Activated T-helper 1 cell treated with Interleukin-2 at 50 U/mL for 16 hours (primary cell): Measurements from ENCODE around the gene RASA1.

Experiments used
- DNase-seq: peaks from one replicate; pipeline ENCODE4 v3.0.0-alpha.2; 2020; ENCODE audit warnings: low read depth

Gene RASA1

GRCh38 chr5:87361031-87361445, 93.4 kb downstream of the RASA1 start:
- no peak for DNase-seq

- no peak for DNase-seq
Measured at GRCh38 chr5:87361536-87362213, 94.0 kb downstream of the RASA1 start.

GRCh38 chr5:87367243-87367642, 99.6 kb downstream of the RASA1 start:
- no peak for DNase-seq

GRCh38 chr5:87368601-87369000, 100.9 kb downstream of the RASA1 start:
- DNase-seq, result no peak

- no peak for DNase-seq
Measured at GRCh38 chr5:87369431-87369830, 101.7 kb downstream of the RASA1 start.

- DNase-seq, result no peak
Measured at GRCh38 chr5:87372705-87373104, 105.0 kb downstream of the RASA1 start.

GRCh38 chr5:87382224-87382623, 114.5 kb downstream of the RASA1 start:
- DNase-seq, result no peak

GRCh38 chr5:87383216-87383615, 115.5 kb downstream of the RASA1 start:
- no peak for DNase-seq

- DNase-seq, result no peak
Measured at GRCh38 chr5:87385802-87386201, 118.1 kb downstream of the RASA1 start.

GRCh38 chr5:87388129-87388528, 120.4 kb downstream of the RASA1 start:
- no peak for DNase-seq

GRCh38 chr5:87389296-87390034, 121.8 kb downstream of the RASA1 start:
- DNase-seq, result no peak

GRCh38 chr5:87390075-87390474, 122.4 kb downstream of the RASA1 start:
- DNase-seq, result no peak

GRCh38 chr5:87390576-87391199, 123.0 kb downstream of the RASA1 start:
- DNase-seq, result no peak

GRCh38 chr5:87392170-87392569, 124.5 kb downstream of the RASA1 start:
- no peak for DNase-seq

GRCh38 chr5:87392801-87393200, 125.1 kb downstream of the RASA1 start:
- DNase-seq, result no peak

GRCh38 chr5:87393331-87393730, 125.6 kb downstream of the RASA1 start:
- no peak for DNase-seq

GRCh38 chr5:87394411-87395165, 126.9 kb downstream of the RASA1 start:
- DNase-seq, result no peak

- no peak for DNase-seq
Measured at GRCh38 chr5:87398981-87399614, 131.4 kb downstream of the RASA1 start.

GRCh38 chr5:87399720-87400119, 132.0 kb downstream of the RASA1 start:
- no peak for DNase-seq

- no peak for DNase-seq
Measured at GRCh38 chr5:87400305-87400899, 132.7 kb downstream of the RASA1 start.

- DNase-seq, result no peak
Measured at GRCh38 chr5:87401626-87402025, 133.9 kb downstream of the RASA1 start.

GRCh38 chr5:87403409-87403808, 135.7 kb downstream of the RASA1 start:
- no peak for DNase-seq
